Amygdala (tissue), 56 donors: Measurements from ENCODE around the gene GAS2.

Experiments used
- DNase-seq, 56 donors: peaks; one replicate each; lab custom pipeline; 2025; lab: John Stamatoyannopoulos, UW

GAS2 gene

GRCh38 chr11:22720457-22720856 lies 54.0 kb downstream of the GAS2 start:
- no peak for DNase-seq

GRCh38 chr11:22723274-22723673 lies 56.9 kb downstream of the GAS2 start:
- no peak for DNase-seq

- DNase-seq: no peak
Measured at GRCh38 chr11:22725079-22725478, 58.7 kb downstream of the GAS2 start.

GRCh38 chr11:22728600-22729389 lies 62.4 kb downstream of the GAS2 start:
- DNase-seq: no peak

- DNase-seq: no peak
Measured at GRCh38 chr11:22730319-22730718, 63.9 kb downstream of the GAS2 start.

GRCh38 chr11:22732588-22732987 lies 66.2 kb downstream of the GAS2 start:
- no peak for DNase-seq

GRCh38 chr11:22733475-22734248 lies 67.3 kb downstream of the GAS2 start:
- no peak for DNase-seq

GRCh38 chr11:22734628-22735345 lies 68.4 kb downstream of the GAS2 start:
- DNase-seq: no peak

- DNase-seq: no peak
Measured at GRCh38 chr11:22742157-22742613, 75.8 kb downstream of the GAS2 start.

GRCh38 chr11:22749536-22749935 lies 83.1 kb downstream of the GAS2 start:
- no peak for DNase-seq

GRCh38 chr11:22752908-22753310 lies 86.5 kb downstream of the GAS2 start:
- DNase-seq: no peak

GRCh38 chr11:22753416-22753815 lies 87.0 kb downstream of the GAS2 start:
- DNase-seq: no peak

GRCh38 chr11:22761066-22761465 lies 94.7 kb downstream of the GAS2 start:
- DNase-seq: no peak

GRCh38 chr11:22763166-22763565 lies 96.8 kb downstream of the GAS2 start:
- no peak for DNase-seq

GRCh38 chr11:22764735-22765134 lies 98.3 kb downstream of the GAS2 start:
- DNase-seq: no peak

- no peak for DNase-seq
Measured at GRCh38 chr11:22768281-22768680, 101.9 kb downstream of the GAS2 start.

GRCh38 chr11:22769081-22769480 lies 102.7 kb downstream of the GAS2 start:
- no peak for DNase-seq

- DNase-seq: no peak
Measured at GRCh38 chr11:22774716-22775115, 108.3 kb downstream of the GAS2 start.

GRCh38 chr11:22775248-22775647 lies 108.8 kb downstream of the GAS2 start:
- no peak for DNase-seq

GRCh38 chr11:22778642-22779041 lies 112.2 kb downstream of the GAS2 start:
- DNase-seq: no peak

- DNase-seq: no peak
Measured at GRCh38 chr11:22779850-22780249, 113.4 kb downstream of the GAS2 start.
